Measurements from ENCODE around the gene MVB12B.

GRCh38 chr9:126366366-126367011 is 39.9 kb downstream of the MVB12B start:
- no peak for TF ChIP-seq CTCF (IDR thresholded peaks at IDR 0.05; ENCODE audit: insufficient read depth, low read length, poor library complexity, severe bottlenecking)
- no peak for TF ChIP-seq EZH2phosphoT487 (conservative IDR thresholded peaks at IDR 0.05; ENCODE audit: low read length)

Measured in SU-DHL-6 (cell line).